COLO668 (cell line): Measurements from ENCODE around the gene TLR6.
"Not testable (repeated sequence)": the region's sequence is repeated elsewhere in the genome, so short reads cannot be mapped to it uniquely, and the experiment has no call there.

Source experiments
- DNase-seq: peaks from one replicate; lab custom pipeline; 2025; ENCODE audit not compliant: unreplicated experiment; lab: John Stamatoyannopoulos, UW

Gene TLR6

GRCh38 chr4:38823766-38824165 lies 32.9 kb downstream of the TLR6 start:
- DNase-seq: no peak

GRCh38 chr4:38822748-38823303 lies 33.8 kb downstream of the TLR6 start:
- DNase-seq: no peak

GRCh38 chr4:38821739-38822138 lies 34.9 kb downstream of the TLR6 start:
- DNase-seq: no peak

- DNase-seq: no peak
Measured at GRCh38 chr4:38820329-38821061, 36.1 kb downstream of the TLR6 start.

GRCh38 chr4:38819569-38819968 lies 37.0 kb downstream of the TLR6 start:
- DNase-seq: no peak

- no peak for DNase-seq
Measured at GRCh38 chr4:38818441-38818976, 38.1 kb downstream of the TLR6 start.

GRCh38 chr4:38815885-38816782 lies 40.5 kb downstream of the TLR6 start:
- no peak for DNase-seq

GRCh38 chr4:38814386-38814785 lies 42.2 kb downstream of the TLR6 start:
- DNase-seq: no peak

GRCh38 chr4:38811297-38811696 lies 45.3 kb downstream of the TLR6 start:
- no peak for DNase-seq

- DNase-seq: not testable (repeated sequence)
Measured at GRCh38 chr4:38807462-38807861, 49.2 kb downstream of the TLR6 start.

- not testable (repeated sequence) for DNase-seq
Measured at GRCh38 chr4:38806251-38806650, 50.4 kb downstream of the TLR6 start.

- no peak for DNase-seq
Measured at GRCh38 chr4:38805530-38806145, 51.0 kb downstream of the TLR6 start.

- no peak for DNase-seq
Measured at GRCh38 chr4:38804654-38805295, 51.8 kb downstream of the TLR6 start, which contains the start of gene TLR1. Gene TLR1 (minus strand): TSS chr4:38804791. CDS start chr4:38798831, 5,960 bp downstream.

GRCh38 chr4:38803833-38804653 lies 52.6 kb downstream of the TLR6 start:
- no peak for DNase-seq

GRCh38 chr4:38802561-38803355 lies 53.9 kb downstream of the TLR6 start:
- DNase-seq: no peak

- DNase-seq: no peak
Measured at GRCh38 chr4:38800961-38801450, 55.6 kb downstream of the TLR6 start.

GRCh38 chr4:38800366-38800765 lies 56.3 kb downstream of the TLR6 start:
- no peak for DNase-seq

GRCh38 chr4:38795087-38795486 lies 61.5 kb downstream of the TLR6 start:
- no peak for DNase-seq

GRCh38 chr4:38794051-38794450 lies 62.6 kb downstream of the TLR6 start:
- no peak for DNase-seq
